Prostate gland (tissue), 2 donors: ENCODE data around the gene ST6GAL1. TPM values are rescaled to one million over a fixed set of nuclear protein-coding genes. Genes with fewer than 3 reads are reported as not detected.

ENCODE experiments used
- DNase-seq: peaks from one replicate; pipeline ENCODE4 v3.0.0-alpha.2; 2019; ENCODE audit warnings: low spot score
- H3K27ac ChIP-seq, 2 donors: fragments of 200-600 bp; sonication (generic); 2 replicates each; pipeline ENCODE4 v1.5.1; 2017 to 2019
- H3K27me3 ChIP-seq: fragments of 200-600 bp; sonication (generic); replicated peaks from 2 replicates; pipeline ENCODE4 v1.5.1; 2019; ENCODE audit not compliant: insufficient read depth
- H3K36me3 ChIP-seq, 2 donors: fragments of 200-600 bp; sonication (generic); 1 replicate in 1 of 2; 2 replicates in 1 of 2; pipeline versions ENCODE4 v1.5.1 to v1.8.1; 2017 to 2019
- H3K4me1 ChIP-seq: fragments of 200-600 bp; sonication (generic); replicated peaks from 2 replicates; pipeline ENCODE4 v1.5.1; 2019
- H3K4me3 ChIP-seq, 2 donors: fragments of 200-600 bp; sonication (generic); 2 replicates each; pipeline ENCODE4 v1.5.1; 2017 to 2019
- H3K9me3 ChIP-seq: fragments of 200-600 bp; sonication (generic); 2 replicates; pipeline ENCODE4 v1.5.1; 2017
- CTCF ChIP-seq, 4 experiments: fragments of 200-600 bp in 2 of 4; fragments of 450-650 bp in 2 of 4; sonication (generic) in 2 of 4; IDR thresholded peaks; 1 replicate in 3 of 4; 2 replicates in 1 of 4; pipeline ENCODE4 v1.5.1; 2016 to 2019; ENCODE audit warnings: antibody characterized with exemption in 4 of 4, mild to moderate bottlenecking in 2 of 4, moderate library complexity in 2 of 4
- POLR2A ChIP-seq: fragments of 450-650 bp; IDR thresholded peaks from one replicate; pipeline ENCODE4 v1.6.1; 2016; ENCODE audit warnings: antibody characterized with exemption, mild to moderate bottlenecking
- POLR2AphosphoS5 ChIP-seq: sonication (generic); formaldehyde crosslinking; IDR thresholded peaks from one replicate; pipeline ENCODE4 v1.6.1; 2017; ENCODE audit warnings: antibody characterized with exemption
- WGBS: methylation state at CpG from one replicate; pipeline ENCODE4 v1.1.5; 2018; 5-methylcytosine and 5-hydroxymethylcytosine counted together
- intact Hi-C: fragments of 100-400 bp; cut with DNase I; formaldehyde crosslinking; loops from one replicate; pipeline ENCODE4 v1.14.2; 2022
- total RNA-seq, 2 donors: library from RNA; depleted of rRNA; stranded (reverse); fragments of >200 nt; gene quantifications; one replicate each; pipeline ENCODE4 v1.1.0, GENCODE V29; 2016

Gene ST6GAL1
- total RNA-seq, 2 donors from 2014 or later = 101 to 225 TPM

GRCh38 chr3:187093320-187093719 is 163.0 kb downstream of the ST6GAL1 start:
- 77% methylated on average over 1 of the region's 1 CpG for WGBS
- Histone ChIP-seq H3K4me1 (no peaks in the 10 kb centered on the region), H3K4me3 (no peak overlapping the region), H3K36me3 (no peaks in the 10 kb centered on the region), H3K27me3 (no peaks in the 10 kb centered on the region), H3K27ac (no peak overlapping the region), H3K9me3 (no peaks in the 10 kb centered on the region)
- no peak for DNase-seq
- TF ChIP-seq CTCF (IDR thresholded peaks at IDR 0.05) (no peak), POLR2A (no peak), POLR2AphosphoS5 (no peak)
- intact Hi-C loops = no loop called here

GRCh38 chr3:187098923-187099512 is 168.7 kb downstream of the ST6GAL1 start:
- no peak for DNase-seq
- intact Hi-C loops = no loop called here
- H3K4me1 ChIP-seq = no peaks in the 10 kb centered on the region
- no peak for TF ChIP-seq POLR2AphosphoS5
- no peak for TF ChIP-seq POLR2A
- no peak for TF ChIP-seq CTCF (IDR thresholded peaks at IDR 0.05)
- no peak overlapping the region for H3K27ac ChIP-seq
- H3K4me3 ChIP-seq = no peak overlapping the region
- H3K36me3 ChIP-seq = no peaks in the 10 kb centered on the region
- H3K27me3 ChIP-seq = no peaks in the 10 kb centered on the region
- H3K9me3 ChIP-seq = no peaks in the 10 kb centered on the region
- 75% methylated on average over 2 of the region's 2 CpGs for WGBS

GRCh38 chr3:187101184-187102072 is 171.1 kb downstream of the ST6GAL1 start:
- Histone ChIP-seq H3K9me3 (no peaks in the 10 kb centered on the region), H3K4me1 (no peaks in the 10 kb centered on the region), H3K36me3 (no peaks in the 10 kb centered on the region), H3K27me3 (no peaks in the 10 kb centered on the region), H3K4me3 (no peak overlapping the region), H3K27ac (peak overlapping the region; percentile 6 to 14)
- intact Hi-C loops = no loop called here
- no peak for DNase-seq
- TF ChIP-seq POLR2AphosphoS5 = peak; percentile 22
- no peak for TF ChIP-seq POLR2A
- 62% methylated on average over 9 of the region's 9 CpGs for WGBS

- WGBS = 83% methylated on average over 1 of the region's 1 CpG
- TF ChIP-seq POLR2AphosphoS5 (no peak), POLR2A (no peak), CTCF (IDR thresholded peaks at IDR 0.05) (no peak)
- no peak for DNase-seq
- no peaks in the 10 kb centered on the region for H3K9me3 ChIP-seq
- H3K4me1 ChIP-seq = no peaks in the 10 kb centered on the region
- H3K27me3 ChIP-seq = no peaks in the 10 kb centered on the region
- peak overlapping the region; percentile 6 to 14 for H3K27ac ChIP-seq
- H3K4me3 ChIP-seq = no peak overlapping the region
- no peaks in the 10 kb centered on the region for H3K36me3 ChIP-seq
- intact Hi-C loops = no loop called here
Observed at GRCh38 chr3:187102073-187102634, 171.8 kb downstream of the ST6GAL1 start.

GRCh38 chr3:187103251-187103650 is 172.9 kb downstream of the ST6GAL1 start:
- 94% methylated on average over 5 of the region's 5 CpGs for WGBS
- H3K4me3 ChIP-seq = no peak overlapping the region
- no peaks in the 10 kb centered on the region for H3K36me3 ChIP-seq
- intact Hi-C loops = no loop called here
- H3K9me3 ChIP-seq = no peaks in the 10 kb centered on the region
- H3K27ac ChIP-seq = no peak overlapping the region
- no peak for TF ChIP-seq POLR2A
- H3K27me3 ChIP-seq = no peaks in the 10 kb centered on the region
- H3K4me1 ChIP-seq = no peaks in the 10 kb centered on the region
- DNase-seq = no peak
